T-helper 2 cell (primary cell): ENCODE results near the gene PTPRM.
A peak's percentile ranks its signal among the peaks of the same experiment; 100 is the strongest.

Experiments used
- DNase-seq, 5 experiments: peaks; one replicate each; pipeline versions ENCODE4 v3.0.0 to v3.0.0-alpha.2; 2012 to 2022

Gene PTPRM

GRCh38 chr18:7870266-7870665, 303.1 kb downstream of the PTPRM start:
- no peak for DNase-seq

- DNase-seq = no peak
Measured at GRCh38 chr18:7870855-7871254, 303.7 kb downstream of the PTPRM start.

GRCh38 chr18:7871560-7872456, 304.7 kb downstream of the PTPRM start:
- DNase-seq = no peak

GRCh38 chr18:7872569-7872968, 305.5 kb downstream of the PTPRM start:
- DNase-seq = no peak

- DNase-seq = no peak
Measured at GRCh38 chr18:7873316-7873715, 306.2 kb downstream of the PTPRM start.

GRCh38 chr18:7876354-7877104, 309.4 kb downstream of the PTPRM start:
- no peak for DNase-seq

GRCh38 chr18:7877609-7878008, 310.5 kb downstream of the PTPRM start:
- DNase-seq = peak in 1 of 5 experiments; percentile 5

- DNase-seq = peak in 1 of 5 experiments; percentile 41
Measured at GRCh38 chr18:7878265-7879211, 311.4 kb downstream of the PTPRM start.

- no peak for DNase-seq
Measured at GRCh38 chr18:7879717-7880116, 312.6 kb downstream of the PTPRM start.

- DNase-seq = peak in 1 of 5 experiments; percentile 14
Measured at GRCh38 chr18:7885865-7886264, 318.7 kb downstream of the PTPRM start.

- no peak for DNase-seq
Measured at GRCh38 chr18:7886436-7886835, 319.3 kb downstream of the PTPRM start.

GRCh38 chr18:7889515-7889914, 322.4 kb downstream of the PTPRM start:
- no peak for DNase-seq

GRCh38 chr18:7890075-7890474, 323.0 kb downstream of the PTPRM start:
- DNase-seq = no peak

- DNase-seq = no peak
Measured at GRCh38 chr18:7892556-7892955, 325.4 kb downstream of the PTPRM start.

GRCh38 chr18:7894592-7894991, 327.5 kb downstream of the PTPRM start:
- DNase-seq = no peak

GRCh38 chr18:7895346-7895745, 328.2 kb downstream of the PTPRM start:
- no peak for DNase-seq

- DNase-seq = peak in 1 of 5 experiments; percentile 31
Measured at GRCh38 chr18:7896161-7896560, 329.0 kb downstream of the PTPRM start.

- DNase-seq = no peak
Measured at GRCh38 chr18:7896805-7897518, 329.8 kb downstream of the PTPRM start.

- no peak for DNase-seq
Measured at GRCh38 chr18:7898181-7898580, 331.1 kb downstream of the PTPRM start.

- DNase-seq = no peak
Measured at GRCh38 chr18:7899078-7899477, 332.0 kb downstream of the PTPRM start.

- DNase-seq = no peak
Measured at GRCh38 chr18:7900091-7900490, 333.0 kb downstream of the PTPRM start.

GRCh38 chr18:7901657-7902056, 334.5 kb downstream of the PTPRM start:
- DNase-seq = no peak
